Motor neuron (in vitro differentiated cells): ENCODE data around the gene ASXL1. TPM values are rescaled to one million over a fixed set of nuclear protein-coding genes. Genes with fewer than 3 reads are reported as not detected.
A peak's percentile ranks its signal among the peaks of the same experiment; 100 is the strongest.
"Not testable (repeated sequence)": the region's sequence is repeated elsewhere in the genome, so short reads cannot be mapped to it uniquely, and the experiment has no call there.

ENCODE experiments used
- ATAC-seq, 8 experiments: fragments of 200-7000 bp; cut with Tn5 transposase; replicated peaks in 6 of 8; 2 replicates each; pipeline ENCODE4 v1.8.0; 2021; ENCODE audit warnings: mild to moderate bottlenecking in 8 of 8, moderate library complexity in 8 of 8
- H3K27ac ChIP-seq, 2 donors: fragments of 250-450 bp; sonication (Bioruptor Pico); 2 replicates each; pipeline ENCODE4 v1.9.0; 2021; ENCODE audit warnings: antibody characterized with exemption in 2 of 2, mild to moderate bottlenecking in 2 of 2, moderate library complexity in 1 of 2
- H3K4me1 ChIP-seq, 2 donors: fragments of 250-450 bp; sonication (Bioruptor Pico); replicated peaks in 1 of 2; 2 replicates each; pipeline ENCODE4 v1.6.1; 2021; ENCODE audit warnings: antibody characterized with exemption in 2 of 2, mild to moderate bottlenecking in 2 of 2, moderate library complexity in 1 of 2
- H3K4me3 ChIP-seq, 5 donors: fragments of 250-450 bp; sonication (Bioruptor Pico); 2 replicates each; pipeline ENCODE4 v1.9.0; 2021; ENCODE audit warnings: antibody characterized with exemption in 5 of 5, mild to moderate bottlenecking in 5 of 5, moderate library complexity in 4 of 5
- WGBS, 10 experiments: fragments of 450-650 bp; shearing (Covaris generic); methylation state at CpG; one replicate each; pipeline ENCODE4 v1.0.0; 2022; 5-methylcytosine and 5-hydroxymethylcytosine counted together
- in situ Hi-C, 9 experiments: fragments of 400-800 bp; cut with MboI; loops; one replicate each; pipeline ENCODE4 v1.15.0; 2021; ENCODE audit warnings: low sequenced_read_pairs in 9 of 9, low pct_unique_long_range_greater_than_20kb in 2 of 9; ENCODE audit not compliant: unreplicated experiment in 9 of 9
- total RNA-seq, 8 experiments: library from RNA; unstranded; fragments of 300-600 nt; gene quantifications; 2 replicates each; pipeline versions ENCODE4 v1.2.3 to v1.2.4, GENCODE V29; 2022

Gene ASXL1
- total RNA-seq, 8 experiments from 2014 or later, result 22.1 to 81.0 (median 33.3) TPM

GRCh38 chr20:32380745-32381144 is 22.6 kb downstream of the ASXL1 start:
- in situ Hi-C loops, result no loop called here
- 70 to 100% (median 97%) methylated on average over 1 to 3 of the region's 3 CpGs; no CpG with 5 or more reads in 1 of the 10 experiments for WGBS, 10 experiments
- ATAC-seq, result no peak
- H3K27ac ChIP-seq, result no peak overlapping the region
- no peak overlapping the region for H3K4me3 ChIP-seq
- no peaks in the 10 kb centered on the region for H3K4me1 ChIP-seq

DNA sequence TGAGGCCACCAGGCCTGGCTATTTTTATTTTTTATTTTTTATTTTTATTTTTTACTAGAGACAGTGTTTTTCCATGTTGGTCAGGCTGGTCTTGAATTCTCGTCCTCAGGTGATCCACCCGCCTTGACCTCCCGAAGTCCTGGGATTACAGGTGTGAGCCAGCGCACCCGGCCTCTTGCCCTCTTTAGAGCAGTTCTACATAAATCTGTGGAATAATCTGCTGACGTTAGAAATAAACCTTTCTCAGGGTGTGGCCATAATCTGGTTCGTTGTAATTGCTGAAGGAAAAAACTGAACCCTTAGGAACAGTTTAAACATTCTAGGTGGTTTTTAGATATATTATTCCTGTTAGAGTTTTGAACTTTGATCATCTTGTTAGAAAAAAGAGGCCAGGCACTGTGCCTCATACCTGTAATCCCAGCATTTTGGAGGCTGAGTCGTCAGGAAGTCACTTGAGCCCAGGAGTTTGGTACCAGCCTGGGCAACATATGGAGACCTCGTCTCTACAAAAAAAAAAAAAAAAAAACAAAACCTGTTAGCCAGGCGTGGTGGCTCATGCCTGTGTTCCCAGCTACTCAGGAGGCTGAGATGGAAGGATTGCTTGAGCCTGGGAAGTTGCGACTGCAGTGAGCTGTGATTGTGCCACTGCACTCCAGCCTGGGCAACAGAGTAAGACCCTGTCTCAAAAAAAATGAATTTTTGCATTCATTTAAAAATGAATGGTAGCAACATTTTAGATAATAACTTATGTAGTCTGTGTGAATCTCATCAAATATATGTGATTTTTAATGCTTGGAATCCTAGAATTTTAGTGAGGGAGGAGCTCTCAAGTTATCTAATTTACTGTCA is 24.2 kb downstream of the ASXL1 start:
- no peak for ATAC-seq
- WGBS, 10 experiments, result 58 to 100% (median 85%) methylated on average over 4 to 11 of the region's 11 CpGs
- in situ Hi-C loops, result no loop called here
- H3K27ac ChIP-seq, result no peak overlapping the region
- no peaks in the 10 kb centered on the region for H3K4me1 ChIP-seq
- no peak overlapping the region for H3K4me3 ChIP-seq

GRCh38 chr20:32383441-32383840 is 25.3 kb downstream of the ASXL1 start:
- H3K4me3 ChIP-seq, ATAC-seq, H3K27ac ChIP-seq, H3K4me1 ChIP-seq, in situ Hi-C loops: not testable (repeated sequence)
- 86 to 100% (median 95%) methylated on average over 1 to 5 of the region's 9 CpGs; no CpG with 5 or more reads in 3 of the 10 experiments for WGBS, 10 experiments

GRCh38 chr20:32385541-32385940 is 27.4 kb downstream of the ASXL1 start:
- Histone ChIP-seq H3K4me1 (no peaks in the 10 kb centered on the region), H3K4me3 (no peak overlapping the region), H3K27ac (no peak overlapping the region)
- in situ Hi-C loops, result no loop called here
- 0 to 100% (median 87%) methylated on average over 1 to 3 of the region's 3 CpGs for WGBS, 10 experiments
- ATAC-seq, result peak in 2 of 8 experiments; percentile 33 to 37

DNA sequence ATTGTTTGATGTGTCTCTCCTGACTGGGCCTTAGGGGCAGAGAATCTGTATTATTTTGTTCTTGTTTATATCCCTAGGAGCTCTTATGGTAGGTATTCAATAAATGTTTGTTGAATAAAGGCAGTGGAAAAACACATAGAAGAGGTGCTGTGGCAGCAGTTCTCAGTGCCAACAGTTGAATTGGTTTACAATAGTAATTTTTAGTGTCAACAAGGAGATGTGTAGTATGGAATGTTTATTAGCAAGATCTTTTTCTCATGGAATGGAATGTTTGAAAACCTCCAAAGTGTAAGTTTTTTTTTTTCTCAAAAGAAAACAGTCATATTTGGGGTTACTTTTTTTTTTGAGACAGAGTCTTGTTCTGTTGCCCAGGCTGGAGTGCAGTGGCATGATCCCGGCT is 28.0 kb downstream of the ASXL1 start:
- Histone ChIP-seq H3K27ac (no peak overlapping the region), H3K4me1 (no peaks in the 10 kb centered on the region), H3K4me3 (no peak overlapping the region)
- peak in 1 of 8 experiments; percentile 43 for ATAC-seq
- WGBS, 10 experiments, result 71 to 100% (median 100%) methylated on average over 1 of the region's 1 CpG; no CpG with 5 or more reads in 5 of the 10 experiments
- in situ Hi-C loops, result no loop called here

- H3K27ac ChIP-seq, result no peak overlapping the region
- ATAC-seq, result no peak
- H3K4me1 ChIP-seq, result no peaks in the 10 kb centered on the region
- in situ Hi-C loops, result no loop called here
- no peak overlapping the region for H3K4me3 ChIP-seq
- 67 to 100% (median 94%) methylated on average over 1 to 2 of the region's 2 CpGs; no CpG with 5 or more reads in 4 of the 10 experiments for WGBS, 10 experiments
These were observed 29.1 kb downstream of the ASXL1 start for GRCh38 chr20:32387252-32387651.

- WGBS, 10 experiments, result 89 to 100% (median 100%) methylated on average over 1 to 2 of the region's 2 CpGs; no CpG with 5 or more reads in 1 of the 10 experiments
- in situ Hi-C loops, result no loop called here
- ATAC-seq, result no peak
These were observed 32.9 kb downstream of the ASXL1 start for GRCh38 chr20:32391003-32391402.

DNA sequence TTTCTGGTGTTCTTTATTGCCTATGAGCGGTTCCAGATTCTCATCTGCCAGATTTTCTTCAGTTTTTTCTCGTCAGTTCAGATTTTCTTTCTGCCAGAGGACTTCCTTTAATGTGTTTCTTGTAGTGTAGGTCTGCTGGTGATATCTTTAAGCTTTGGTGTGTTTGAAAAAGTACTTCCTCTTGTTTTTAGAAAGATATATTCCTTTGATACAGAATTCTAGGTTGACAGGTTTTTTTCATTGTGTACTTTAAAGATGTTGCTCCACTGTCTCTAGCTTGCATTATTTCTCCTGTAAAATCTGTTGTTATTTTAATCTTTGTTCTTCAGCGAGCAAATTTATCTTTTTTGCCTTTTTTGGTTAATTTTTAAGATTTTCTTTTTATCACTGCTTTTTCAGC is 36.9 kb downstream of the ASXL1 start:
- in situ Hi-C loops, result no loop called here
- WGBS, 10 experiments, result 78 to 98% (median 96%) methylated on average over 2 to 3 of the region's 3 CpGs; no CpG with 5 or more reads in 1 of the 10 experiments
- Histone ChIP-seq H3K27ac (no peak overlapping the region), H3K4me3 (no peak overlapping the region), H3K4me1 (no peaks in the 10 kb centered on the region)
- ATAC-seq, result no peak

More at GRCh38 chr20:32391003-32391402, 32.9 kb downstream of the ASXL1 start:
- no peaks in the 10 kb centered on the region for H3K4me1 ChIP-seq
- no peak overlapping the region for H3K4me3 ChIP-seq
- no peak overlapping the region for H3K27ac ChIP-seq

- in situ Hi-C loops, result no loop called here
- 40 to 100% (median 96%) methylated on average over 1 to 3 of the region's 3 CpGs; no CpG with 5 or more reads in 3 of the 10 experiments for whole genome bisulfite sequencing, 10 experiments
- H3K4me3 ChIP-seq, result no peak overlapping the region
- H3K4me1 ChIP-seq, result no peaks in the 10 kb centered on the region
- no peak overlapping the region for H3K27ac ChIP-seq
- ATAC-seq, result no peak
These were observed 38.6 kb downstream of the ASXL1 start for GRCh38 chr20:32396646-32397160.

GRCh38 chr20:32397567-32398084 is 39.5 kb downstream of the ASXL1 start:
- H3K4me1 ChIP-seq, result no peaks in the 10 kb centered on the region
- no peak overlapping the region for H3K27ac ChIP-seq
- WGBS, 10 experiments, result 79 to 100% (median 93%) methylated on average over 1 to 11 of the region's 11 CpGs
- in situ Hi-C loops, result no loop called here
- no peak for ATAC-seq
- no peak overlapping the region for H3K4me3 ChIP-seq

DNA sequence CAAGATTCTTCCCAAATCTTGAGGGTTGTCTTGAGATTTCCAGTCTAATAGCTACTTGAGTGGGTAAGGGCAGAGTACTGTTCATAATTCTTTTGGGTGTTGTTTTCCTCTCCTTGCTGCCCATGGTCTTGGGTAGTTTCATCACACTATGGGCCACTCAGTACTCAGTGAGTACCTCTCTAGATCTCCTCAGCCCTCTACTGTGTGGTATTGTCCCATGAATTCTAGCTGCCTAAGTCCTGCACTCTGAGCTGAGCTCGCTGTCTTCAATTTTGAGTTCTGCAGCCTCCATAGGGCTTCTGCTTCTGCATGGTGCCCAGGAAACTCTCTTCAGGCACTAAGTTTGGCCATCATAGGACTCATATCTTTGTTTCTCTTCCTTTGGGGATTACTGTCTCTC is 42.3 kb downstream of the ASXL1 start:
- Histone ChIP-seq H3K27ac (no peak overlapping the region), H3K4me3 (no peak overlapping the region), H3K4me1 (no peaks in the 10 kb centered on the region)
- 78 to 100% (median 100%) methylated on average over 1 of the region's 1 CpG; no CpG with 5 or more reads in 4 of the 10 experiments for WGBS, 10 experiments
- in situ Hi-C loops, result no loop called here
- ATAC-seq, result no peak

GRCh38 chr20:32404017-32404416 is 45.9 kb downstream of the ASXL1 start:
- Histone ChIP-seq H3K4me1 (no peaks in the 10 kb centered on the region), H3K27ac (no peak overlapping the region), H3K4me3 (no peak overlapping the region)
- in situ Hi-C loops, result no loop called here
- 58 to 100% (median 80%) methylated on average over 1 to 2 of the region's 2 CpGs; no CpG with 5 or more reads in 2 of the 10 experiments for WGBS, 10 experiments
- ATAC-seq, result no peak

DNA sequence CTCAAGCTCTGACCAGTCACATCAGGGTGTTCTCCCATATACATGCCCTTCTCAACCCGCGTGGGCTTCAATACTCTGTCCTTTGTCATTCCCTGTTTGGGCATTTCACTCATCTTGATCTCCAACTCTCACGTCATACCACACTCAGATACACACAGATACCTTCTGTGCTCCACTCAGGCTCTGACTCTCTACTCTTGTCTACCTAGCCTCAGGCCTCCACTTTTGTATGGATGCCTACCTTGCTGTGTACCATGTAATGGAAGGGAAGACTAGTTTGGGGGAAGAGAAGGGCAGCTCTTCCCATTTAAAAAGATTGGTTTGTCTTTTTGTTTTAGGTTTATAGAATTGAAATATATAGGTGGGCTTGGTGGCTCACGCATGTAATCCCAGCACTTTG is 48.6 kb downstream of the ASXL1 start:
- 88 to 100% (median 100%) methylated on average over 1 to 3 of the region's 4 CpGs; no CpG with 5 or more reads in 5 of the 10 experiments for WGBS, 10 experiments
- H3K4me3 ChIP-seq, result no peak overlapping the region
- H3K4me1 ChIP-seq, result no peaks in the 10 kb centered on the region
- ATAC-seq, result no peak
- no peak overlapping the region for H3K27ac ChIP-seq
- in situ Hi-C loops, result no loop called here
